SU-DHL-6 (cell line): Measurements from ENCODE around the gene CEMP1.
"Not testable (repeated sequence)": the region's sequence is repeated elsewhere in the genome, so short reads cannot be mapped to it uniquely, and the experiment has no call there.

Experiments used
- EZH2phosphoT487 ChIP-seq: fragments of 200-600 bp; sonication (generic), shearing (Covaris generic); conservative IDR thresholded peaks from 2 replicates; pipeline ENCODE4 v1.6.1; 2018; ENCODE audit warnings: mild to moderate bottlenecking, antibody characterized with exemption, low read length, moderate library complexity, mixed read lengths
- TF ChIP-seq, protein P1 (sequence below): fragments of 200-600 bp; sonication (generic); IDR thresholded peaks from one replicate; pipeline ENCODE4 v1.5.1; 2017; ENCODE audit warnings: antibody characterized with exemption, mild to moderate bottlenecking, low read length, moderate library complexity; ENCODE audit not compliant: insufficient read depth, poor library complexity, severe bottlenecking

DNA sequence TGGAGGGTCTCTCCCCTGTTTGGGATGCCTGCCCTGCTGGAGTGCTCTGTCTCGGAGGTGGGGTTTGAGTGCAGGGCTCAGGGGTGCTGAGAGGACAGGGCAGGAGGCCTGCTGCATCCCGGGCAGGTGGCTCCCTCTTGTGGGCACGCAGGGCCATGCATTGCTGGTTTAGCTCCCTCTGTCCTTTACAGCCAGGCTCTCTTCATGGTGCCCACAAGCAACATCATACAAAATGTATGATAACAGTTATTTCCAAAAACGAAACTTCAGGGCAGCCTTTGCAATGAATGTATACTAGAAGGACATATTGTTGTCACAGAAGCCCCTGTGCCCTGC lies 29.6 kb upstream of the CEMP1 start:
- TF ChIP-seq, protein P1, sequence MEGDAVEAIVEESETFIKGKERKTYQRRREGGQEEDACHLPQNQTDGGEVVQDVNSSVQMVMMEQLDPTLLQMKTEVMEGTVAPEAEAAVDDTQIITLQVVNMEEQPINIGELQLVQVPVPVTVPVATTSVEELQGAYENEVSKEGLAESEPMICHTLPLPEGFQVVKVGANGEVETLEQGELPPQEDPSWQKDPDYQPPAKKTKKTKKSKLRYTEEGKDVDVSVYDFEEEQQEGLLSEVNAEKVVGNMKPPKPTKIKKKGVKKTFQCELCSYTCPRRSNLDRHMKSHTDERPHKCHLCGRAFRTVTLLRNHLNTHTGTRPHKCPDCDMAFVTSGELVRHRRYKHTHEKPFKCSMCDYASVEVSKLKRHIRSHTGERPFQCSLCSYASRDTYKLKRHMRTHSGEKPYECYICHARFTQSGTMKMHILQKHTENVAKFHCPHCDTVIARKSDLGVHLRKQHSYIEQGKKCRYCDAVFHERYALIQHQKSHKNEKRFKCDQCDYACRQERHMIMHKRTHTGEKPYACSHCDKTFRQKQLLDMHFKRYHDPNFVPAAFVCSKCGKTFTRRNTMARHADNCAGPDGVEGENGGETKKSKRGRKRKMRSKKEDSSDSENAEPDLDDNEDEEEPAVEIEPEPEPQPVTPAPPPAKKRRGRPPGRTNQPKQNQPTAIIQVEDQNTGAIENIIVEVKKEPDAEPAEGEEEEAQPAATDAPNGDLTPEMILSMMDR: not testable (repeated sequence)
- not testable (repeated sequence) for TF ChIP-seq EZH2phosphoT487
